Measurements from ENCODE around the gene APOBEC3A. TPM values are rescaled to one million over a fixed set of nuclear protein-coding genes. Genes with fewer than 3 reads are reported as not detected.
A peak's percentile ranks its signal among the peaks of the same experiment; 100 is the strongest.

APOBEC3A gene
- polyA plus RNA-seq, 1 donor (not counting 4 experiments of a cell fraction or from before 2014, with no cell fraction given), result 0.50 TPM

- H3K4me2 ChIP-seq (ENCODE audit: control insufficient read depth, extremely low read depth, insufficient read depth, low read depth, low read length), result no peak overlapping the region
- FAIRE-seq (no peak), DNase-seq (ENCODE audit: low read depth, low spot score) (no peak)
- H3K79me2 ChIP-seq (ENCODE audit: control insufficient read depth, insufficient read depth, low read length), result no peaks in the 10 kb centered on the region
- no peak overlapping the region for H3K9ac ChIP-seq (ENCODE audit: control insufficient read depth, extremely low read depth, insufficient read depth, low read length)
- no peak overlapping the region for H3K4me3 ChIP-seq (ENCODE audit: control insufficient read depth in 2 of 3, extremely low read depth in 1 of 3, insufficient read depth in 2 of 3, low read depth in 1 of 3, low read length in 3 of 3)
- H2AFZ ChIP-seq (ENCODE audit: control insufficient read depth, low read length), result no peak overlapping the region
- no peaks in the 10 kb centered on the region for H4K20me1 ChIP-seq (ENCODE audit: control insufficient read depth, extremely low read depth, insufficient read depth, low read length)
- no peaks in the 10 kb centered on the region for H3K36me3 ChIP-seq (ENCODE audit: control insufficient read depth in 2 of 2, extremely low read depth in 1 of 2, insufficient read depth in 2 of 2, low read length in 2 of 2)
- H3K9me3 ChIP-seq (ENCODE audit: control insufficient read depth, low read depth, low read length), result peaks cover 6% of the 10 kb centered on the region
- no peaks in the 10 kb centered on the region for H3K9me1 ChIP-seq (ENCODE audit: control insufficient read depth, extremely low read depth, insufficient read depth, low read length)
- dilution Hi-C loops (cut with MboI; ENCODE audit: extremely low pct_ligation_motif_present, low sequenced_read_pairs), result no loop called here
- no peak for TF ChIP-seq CTCF (optimal IDR thresholded peaks at IDR 0.05 in 1 of 3, IDR thresholded peaks at IDR 0.05 in 1 of 3, conservative IDR thresholded peaks at IDR 0.05 in 1 of 3; ENCODE audit: extremely low read depth in 1 of 3, insufficient read depth in 2 of 3, low read length in 3 of 3)
- TF ChIP-seq EZH2 (IDR thresholded peaks at IDR 0.05; ENCODE audit: low read length), result no peak
- H3K27me3 ChIP-seq (ENCODE audit: control insufficient read depth, extremely low read depth, insufficient read depth, low read length), result peaks cover 19% of the 10 kb centered on the region
- H3K4me1 ChIP-seq (ENCODE audit: control insufficient read depth, extremely low read depth, insufficient read depth, low read length), result no peaks in the 10 kb centered on the region
- no peak overlapping the region for H3K27ac ChIP-seq (ENCODE audit: control insufficient read depth, insufficient read depth, low read length)
Observed at GRCh38 chr22:38997518-38997917, 40.1 kb downstream of the APOBEC3A start.

- Histone ChIP-seq H3K4me1 (ENCODE audit: control insufficient read depth, extremely low read depth, insufficient read depth, low read length) (peaks cover 3% of the 10 kb centered on the region), H4K20me1 (ENCODE audit: control insufficient read depth, extremely low read depth, insufficient read depth, low read length) (no peaks in the 10 kb centered on the region), H3K9me1 (ENCODE audit: control insufficient read depth, extremely low read depth, insufficient read depth, low read length) (no peaks in the 10 kb centered on the region), H3K27me3 (ENCODE audit: control insufficient read depth, extremely low read depth, insufficient read depth, low read length) (peaks cover 7% of the 10 kb centered on the region), H3K9ac (ENCODE audit: control insufficient read depth, extremely low read depth, insufficient read depth, low read length) (no peak overlapping the region), H3K9me3 (ENCODE audit: control insufficient read depth, low read depth, low read length) (peaks cover 2% of the 10 kb centered on the region), H3K27ac (ENCODE audit: control insufficient read depth, insufficient read depth, low read length) (no peak overlapping the region), H3K79me2 (ENCODE audit: control insufficient read depth, insufficient read depth, low read length) (no peaks in the 10 kb centered on the region), H2AFZ (ENCODE audit: control insufficient read depth, low read length) (peak overlapping the region; percentile 3), H3K36me3 (ENCODE audit: control insufficient read depth in 2 of 2, extremely low read depth in 1 of 2, insufficient read depth in 2 of 2, low read length in 2 of 2) (no peaks in the 10 kb centered on the region), H3K4me3 (ENCODE audit: control insufficient read depth in 2 of 3, extremely low read depth in 1 of 3, insufficient read depth in 2 of 3, low read depth in 1 of 3, low read length in 3 of 3) (no peak overlapping the region), H3K4me2 (ENCODE audit: control insufficient read depth, extremely low read depth, insufficient read depth, low read depth, low read length) (no peak overlapping the region)
- TF ChIP-seq EZH2 (IDR thresholded peaks at IDR 0.05; ENCODE audit: low read length) (no peak), CTCF (optimal IDR thresholded peaks at IDR 0.05 in 1 of 3, IDR thresholded peaks at IDR 0.05 in 1 of 3, conservative IDR thresholded peaks at IDR 0.05 in 1 of 3; ENCODE audit: extremely low read depth in 1 of 3, insufficient read depth in 2 of 3, low read length in 3 of 3) (peak; percentile 66 to 75 (median 73))
- FAIRE-seq (peak; percentile 94), DNase-seq (ENCODE audit: low read depth, low spot score) (peak; percentile 23)
- dilution Hi-C loops (cut with MboI; ENCODE audit: extremely low pct_ligation_motif_present, low sequenced_read_pairs), result no loop called here
Observed at GRCh38 chr22:39003165-39003638, 45.8 kb downstream of the APOBEC3A start.

Measured in keratinocyte (primary cell).